ENCODE results near the gene NAV2. TPM values are rescaled to one million over a fixed set of nuclear protein-coding genes. Genes with fewer than 3 reads are reported as not detected.

The NAV2 gene
- polyA plus RNA-seq, 1 donor: 89.1 TPM

DNA sequence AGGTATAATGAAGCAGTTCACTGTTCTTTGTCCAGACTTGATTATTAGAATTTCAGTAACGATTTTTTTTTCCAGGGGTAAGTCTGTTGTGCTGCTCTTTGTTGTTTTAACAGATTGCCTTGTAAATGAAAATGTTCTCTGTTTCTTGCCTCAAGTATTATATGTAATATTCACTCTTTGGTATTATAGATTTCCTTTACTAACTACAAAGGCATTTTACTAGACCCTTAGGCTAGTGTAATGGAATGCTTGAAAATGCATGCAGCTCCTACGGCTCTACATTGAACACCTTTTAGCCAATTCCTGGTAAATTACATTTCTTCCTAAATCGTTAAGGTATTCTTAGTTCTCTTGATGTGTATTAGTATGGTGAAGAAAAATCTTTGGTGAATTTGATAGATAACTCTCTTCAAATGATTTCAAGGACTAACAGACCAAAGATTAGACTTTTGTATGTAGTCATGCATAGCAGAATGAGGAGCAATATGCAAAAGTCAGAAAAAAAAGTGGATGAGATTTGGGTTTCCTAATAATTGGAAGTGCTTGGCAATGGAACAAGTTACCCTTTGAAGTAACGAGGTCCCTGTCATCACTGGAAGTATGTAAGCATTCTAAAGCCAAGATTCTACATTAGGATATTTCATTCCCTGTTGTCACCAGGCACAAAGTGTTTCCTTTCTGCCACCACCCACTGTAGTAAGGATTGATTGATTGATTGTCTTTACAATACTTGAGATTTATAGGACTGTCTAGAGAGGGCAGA is 334.6 kb downstream of the NAV2 start:
- no peak for DNase-seq

DNA sequence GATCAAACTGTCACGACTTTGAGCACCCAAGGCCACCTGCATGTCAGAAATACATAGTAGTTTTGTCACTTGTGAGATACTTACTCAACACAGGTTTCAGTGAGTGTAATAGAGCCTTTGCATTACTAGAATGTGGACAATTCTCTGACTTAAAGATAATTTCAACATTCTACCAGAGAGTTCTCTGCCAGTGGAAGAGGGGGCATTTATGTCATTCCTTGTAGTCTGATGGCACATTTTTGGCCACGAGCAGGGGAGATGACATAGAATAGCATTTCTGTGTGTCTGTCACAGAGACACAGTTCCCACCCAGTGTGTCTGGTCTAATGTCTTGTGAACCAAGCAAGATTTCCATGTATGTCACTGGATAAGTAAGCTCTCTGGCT is 335.1 kb downstream of the NAV2 start:
- DNase-seq: no peak

DNA sequence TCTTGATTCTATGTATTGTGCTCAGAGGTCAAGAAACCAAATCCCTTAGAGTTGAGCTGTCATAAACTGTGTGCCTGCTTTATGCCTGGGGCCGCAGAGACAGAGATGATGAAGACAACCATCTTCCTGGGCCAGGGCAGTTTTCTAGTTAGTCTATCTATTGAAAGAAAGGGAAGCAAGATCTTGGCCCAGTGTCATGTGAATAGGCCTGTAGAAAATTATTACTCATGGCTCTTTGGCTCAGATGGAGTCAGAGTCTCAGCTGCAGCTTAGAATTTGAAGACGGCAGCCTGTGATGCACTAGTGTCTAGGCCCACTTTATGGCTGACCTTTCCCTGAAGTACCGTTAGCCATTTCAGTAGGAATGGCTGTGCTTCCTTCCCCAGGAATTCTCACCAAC is 335.6 kb downstream of the NAV2 start:
- DNase-seq: no peak

DNA sequence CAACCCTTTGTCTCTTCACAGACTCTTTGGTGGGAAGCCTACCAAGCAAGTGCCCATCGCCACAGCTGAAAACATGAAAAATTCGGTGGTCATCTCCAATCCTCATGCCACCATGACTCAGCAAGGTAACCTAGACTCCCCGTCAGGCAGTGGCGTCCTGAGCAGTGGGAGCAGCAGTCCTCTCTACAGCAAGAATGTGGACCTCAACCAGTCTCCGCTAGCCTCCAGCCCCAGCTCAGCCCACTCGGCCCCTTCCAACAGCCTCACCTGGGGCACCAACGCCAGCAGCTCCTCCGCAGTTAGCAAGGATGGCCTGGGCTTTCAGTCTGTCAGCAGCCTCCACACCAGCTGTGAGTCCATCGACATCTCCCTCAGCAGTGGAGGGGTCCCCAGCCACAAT is 336.1 kb downstream of the NAV2 start:
- DNase-seq: no peak

DNA sequence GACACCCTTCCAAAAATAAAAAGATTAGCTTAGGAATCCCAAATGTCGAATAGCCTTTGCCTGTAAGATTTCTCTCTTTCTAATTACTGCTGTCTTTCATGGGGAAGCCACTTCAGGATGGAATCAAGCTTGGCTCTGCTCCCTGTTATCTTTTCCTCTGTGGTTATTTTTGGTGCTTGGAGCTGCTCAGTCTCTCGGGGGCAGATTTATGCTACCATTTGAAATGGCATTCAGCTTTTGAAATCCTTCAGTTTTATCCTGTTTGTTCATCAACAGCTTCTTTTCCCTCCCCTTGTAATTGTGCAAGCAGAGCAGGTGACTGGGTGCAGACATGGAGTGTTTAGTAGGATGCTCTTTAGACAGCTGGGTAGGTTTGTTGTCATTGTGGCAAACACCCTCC is 336.6 kb downstream of the NAV2 start:
- DNase-seq: no peak

DNA sequence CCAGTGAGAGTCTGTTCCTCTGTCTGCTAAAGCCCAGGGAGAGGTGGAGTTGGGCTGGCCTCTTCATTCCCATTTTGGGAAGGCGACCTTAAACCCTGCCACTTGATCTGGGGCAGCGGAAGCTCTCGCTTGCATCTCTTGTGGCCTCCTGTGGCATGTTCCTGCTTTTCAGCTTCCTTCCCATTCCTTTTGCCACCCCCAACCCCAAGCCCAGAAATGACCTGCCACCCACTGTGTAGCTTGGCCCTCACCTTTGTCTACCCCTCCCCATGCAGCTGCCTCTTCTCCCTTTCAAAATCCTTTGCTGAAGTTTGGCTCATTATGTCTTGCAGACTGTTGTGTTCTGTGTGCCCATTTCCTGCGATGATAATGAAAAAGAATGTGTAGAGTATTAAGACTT is 337.4 kb downstream of the NAV2 start:
- no peak for DNase-seq

DNA sequence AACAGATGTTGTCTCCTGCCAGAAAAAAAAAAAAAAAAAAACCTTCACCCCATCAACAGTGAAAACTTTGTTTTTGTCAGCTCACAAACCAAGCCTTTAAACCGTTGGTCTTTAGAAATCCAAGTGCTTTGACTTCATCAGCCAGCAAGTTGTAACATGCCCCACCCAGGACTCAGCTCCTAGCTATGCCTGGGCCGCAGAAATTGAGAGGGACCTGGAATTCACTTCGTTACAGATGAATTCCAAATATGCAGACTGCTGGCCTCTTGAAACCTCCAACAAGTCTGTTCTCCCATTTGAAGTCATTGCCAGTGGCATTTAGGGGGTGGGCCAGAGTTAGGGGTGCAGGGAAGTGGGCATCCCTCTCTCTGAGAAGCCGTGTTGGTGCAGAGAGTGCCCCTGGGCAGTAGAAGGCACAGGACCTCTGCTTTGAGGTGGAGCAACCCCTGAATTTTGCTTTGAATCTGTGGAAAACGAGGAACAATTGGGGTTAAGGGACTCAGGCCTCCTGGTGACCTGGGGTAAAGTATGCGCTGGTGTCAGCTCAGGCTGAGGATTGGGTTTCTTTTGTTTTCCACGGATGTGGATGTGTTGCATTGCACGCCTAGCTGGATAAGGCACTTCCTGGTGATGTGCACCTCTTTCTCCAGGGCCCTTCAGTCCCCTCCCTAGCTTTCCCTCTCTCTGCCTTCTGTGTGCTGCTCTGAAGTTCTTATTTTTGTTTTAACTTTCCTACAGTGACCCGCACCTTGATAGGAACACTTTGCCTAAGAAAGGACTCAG is 338.1 kb downstream of the NAV2 start:
- no peak for DNase-seq

DNA sequence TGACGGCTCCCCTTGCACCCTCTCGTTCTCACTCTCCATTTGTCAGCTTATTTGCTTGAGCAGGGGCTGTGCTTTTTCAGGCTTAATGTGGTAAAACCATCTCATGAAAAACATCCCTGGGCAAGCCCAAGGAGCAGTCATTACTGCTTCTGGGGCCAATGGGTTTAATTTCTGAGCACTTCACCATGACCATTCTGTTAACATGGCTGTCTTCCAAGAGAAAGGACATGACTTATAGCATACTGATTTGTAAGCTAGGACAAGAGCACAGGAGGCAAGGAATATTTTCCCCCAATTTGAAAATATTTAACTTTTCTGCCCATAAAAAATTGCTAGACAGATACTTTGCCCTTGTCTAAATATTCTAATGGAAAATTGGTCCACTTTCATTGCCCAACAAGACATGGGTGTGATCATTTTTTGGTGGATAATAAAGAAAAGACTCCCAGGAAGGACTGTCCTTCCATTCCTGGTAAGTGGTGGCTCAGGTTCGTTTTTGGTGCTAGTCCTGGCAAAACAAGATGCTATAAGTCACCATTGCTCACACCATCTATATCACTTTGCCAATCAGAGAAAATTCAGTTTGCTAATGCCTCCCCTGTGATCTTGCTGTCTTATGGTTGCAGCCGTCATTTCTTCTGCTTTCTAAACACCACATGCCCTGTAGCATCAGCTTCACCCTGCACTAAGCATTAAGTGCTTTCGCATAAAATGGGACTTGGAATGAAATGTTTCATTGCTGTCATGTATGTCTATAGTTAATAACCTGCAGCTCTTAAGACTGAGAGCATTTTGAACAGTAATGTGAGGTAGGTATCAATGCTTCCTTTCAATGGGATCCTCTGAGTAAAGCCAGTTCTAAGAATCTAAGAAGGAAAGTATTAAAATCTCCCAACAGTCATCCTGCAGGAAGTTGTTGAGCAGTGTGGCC is 339.1 kb downstream of the NAV2 start:
- no peak for DNase-seq

DNA sequence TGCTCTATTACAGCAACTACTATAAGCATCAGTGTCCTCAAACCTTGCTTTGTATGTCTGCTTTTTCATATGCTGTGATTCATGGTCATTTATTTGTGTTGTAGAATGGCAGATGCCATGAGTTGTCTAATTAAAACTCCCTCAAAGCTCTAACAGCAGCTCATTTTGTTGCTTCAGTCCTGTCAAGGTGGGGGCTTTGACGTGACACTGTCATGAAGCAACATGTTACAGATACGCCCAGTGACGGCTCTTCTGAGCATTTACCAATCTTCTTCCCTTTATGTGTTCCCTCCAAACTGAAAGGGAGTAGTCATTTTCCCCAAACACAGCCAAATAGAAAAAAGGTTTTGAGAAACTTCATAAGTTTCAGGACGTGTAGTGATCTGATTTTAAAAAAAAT is 340.9 kb downstream of the NAV2 start:
- DNase-seq: no peak

DNA sequence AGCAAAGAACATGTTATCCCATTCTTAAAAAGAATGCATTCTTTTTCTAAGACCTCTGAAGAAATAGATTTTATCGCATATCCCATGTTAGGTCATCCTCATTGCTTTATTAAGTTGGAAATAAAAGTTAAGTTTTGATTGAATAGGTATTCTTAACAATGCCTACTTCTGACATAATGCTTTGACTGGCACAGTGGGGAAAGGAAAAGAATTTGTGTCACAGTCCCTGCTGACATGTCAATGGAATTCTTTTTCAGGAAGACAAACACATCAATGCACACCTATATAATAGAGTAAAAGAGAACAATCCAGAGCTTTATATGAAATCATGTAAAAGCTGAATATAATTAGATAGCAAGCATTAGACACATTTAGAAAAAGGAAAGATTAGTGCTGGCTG is 341.9 kb downstream of the NAV2 start:
- DNase-seq: no peak

DNA sequence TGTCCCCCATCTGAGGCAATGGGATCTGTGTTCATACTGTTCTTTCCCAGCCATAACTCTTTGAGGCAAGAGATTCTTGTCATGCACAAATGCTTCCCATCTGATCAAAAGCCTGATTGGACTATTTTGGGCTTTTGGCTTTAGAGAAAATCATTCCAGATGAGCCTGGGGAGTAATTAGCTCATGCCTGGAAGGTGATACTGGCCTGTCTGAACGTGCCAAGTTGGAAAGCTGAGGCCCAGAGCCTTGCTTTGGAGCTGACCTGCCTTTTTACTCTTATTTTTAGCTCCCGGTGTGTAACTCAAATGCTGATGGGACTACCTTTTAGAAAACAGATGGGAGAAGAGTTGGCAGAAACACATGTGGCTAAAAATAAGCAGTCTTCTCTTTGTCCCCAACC is 342.7 kb downstream of the NAV2 start:
- no peak for DNase-seq

DNA sequence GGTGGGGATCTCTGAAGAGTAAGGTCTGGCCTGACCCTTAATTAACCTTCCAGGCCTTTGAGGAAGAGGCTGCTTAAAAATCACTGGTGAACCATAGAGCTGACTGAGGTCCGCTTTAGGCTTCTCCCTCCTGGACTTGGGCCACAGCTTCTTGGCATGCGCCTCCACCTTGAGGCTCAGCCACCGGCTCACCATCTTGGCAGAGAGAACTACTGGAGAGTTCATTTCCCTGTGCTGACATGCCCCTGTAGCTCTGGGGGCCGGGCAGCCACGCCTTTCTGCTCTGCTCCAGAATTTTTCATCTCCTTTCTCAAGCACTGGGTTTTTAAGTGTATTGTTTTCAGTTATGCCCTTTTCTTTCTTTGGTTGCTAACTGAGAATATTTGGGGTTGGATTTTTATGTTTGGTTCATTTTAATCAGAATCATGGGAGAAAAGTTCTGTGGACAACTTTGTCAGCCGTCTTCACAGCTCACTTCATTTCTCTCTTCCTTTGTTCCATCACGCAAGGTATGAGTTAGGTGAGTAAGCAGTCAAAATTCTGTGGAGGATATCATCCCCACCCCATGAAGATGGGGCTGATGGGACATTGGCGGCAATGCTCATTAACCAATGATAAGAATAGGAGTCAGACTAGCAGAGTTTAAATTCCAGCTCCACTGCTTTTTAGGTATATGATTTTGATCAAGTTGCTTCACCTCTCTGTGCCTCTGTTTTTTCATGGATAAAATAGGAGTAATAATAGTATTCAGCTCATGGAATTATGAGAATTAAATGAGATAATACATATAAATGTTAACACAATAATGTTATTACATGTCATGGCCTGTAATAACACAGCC is 343.7 kb downstream of the NAV2 start:
- no peak for DNase-seq

DNA sequence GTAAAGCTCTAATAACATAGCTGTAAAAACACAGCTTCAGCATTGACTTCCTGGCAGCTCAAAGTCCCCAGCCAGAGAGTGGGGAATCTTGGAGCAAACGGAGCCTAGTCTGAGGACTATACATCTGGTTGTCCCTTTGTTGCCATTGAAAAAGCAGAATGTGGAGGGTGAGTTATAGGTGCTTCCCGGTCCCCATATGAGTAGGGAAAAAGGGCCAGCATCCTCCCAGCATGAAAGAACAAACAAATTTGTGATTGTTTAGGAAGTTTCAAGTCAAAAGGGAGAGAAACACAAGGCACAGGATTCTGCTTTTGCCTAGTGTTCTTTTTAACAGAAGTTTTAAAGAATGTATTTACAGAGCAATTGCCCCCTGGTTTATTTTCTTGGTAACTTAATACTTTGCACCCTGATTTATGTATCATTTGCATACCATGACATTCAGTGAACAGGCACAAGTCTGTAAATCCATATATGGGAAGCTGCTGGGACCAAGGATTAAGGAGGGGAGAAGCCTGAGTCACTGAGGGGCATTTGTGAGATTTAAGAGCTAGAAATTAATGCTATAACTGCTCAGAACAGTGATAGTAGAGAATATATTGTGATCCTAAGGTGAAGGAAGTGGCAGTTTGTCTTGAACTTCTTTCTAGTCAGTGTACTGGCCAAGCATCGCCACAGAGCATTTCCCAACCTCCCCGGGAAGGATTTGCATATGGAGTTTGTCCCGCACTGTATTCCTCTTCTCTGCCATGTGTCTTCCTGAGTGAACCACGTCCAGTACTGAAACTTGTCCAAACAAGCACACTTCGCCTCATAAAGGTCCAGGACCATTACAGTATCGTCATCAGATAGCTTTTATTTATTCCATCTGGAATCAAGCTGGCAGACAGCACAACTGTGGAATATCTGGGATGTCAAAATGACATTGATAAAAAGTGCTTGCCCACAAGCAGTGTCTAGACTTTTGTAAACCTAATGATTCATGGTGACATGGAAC is 344.6 kb downstream of the NAV2 start:
- no peak for DNase-seq

DNA sequence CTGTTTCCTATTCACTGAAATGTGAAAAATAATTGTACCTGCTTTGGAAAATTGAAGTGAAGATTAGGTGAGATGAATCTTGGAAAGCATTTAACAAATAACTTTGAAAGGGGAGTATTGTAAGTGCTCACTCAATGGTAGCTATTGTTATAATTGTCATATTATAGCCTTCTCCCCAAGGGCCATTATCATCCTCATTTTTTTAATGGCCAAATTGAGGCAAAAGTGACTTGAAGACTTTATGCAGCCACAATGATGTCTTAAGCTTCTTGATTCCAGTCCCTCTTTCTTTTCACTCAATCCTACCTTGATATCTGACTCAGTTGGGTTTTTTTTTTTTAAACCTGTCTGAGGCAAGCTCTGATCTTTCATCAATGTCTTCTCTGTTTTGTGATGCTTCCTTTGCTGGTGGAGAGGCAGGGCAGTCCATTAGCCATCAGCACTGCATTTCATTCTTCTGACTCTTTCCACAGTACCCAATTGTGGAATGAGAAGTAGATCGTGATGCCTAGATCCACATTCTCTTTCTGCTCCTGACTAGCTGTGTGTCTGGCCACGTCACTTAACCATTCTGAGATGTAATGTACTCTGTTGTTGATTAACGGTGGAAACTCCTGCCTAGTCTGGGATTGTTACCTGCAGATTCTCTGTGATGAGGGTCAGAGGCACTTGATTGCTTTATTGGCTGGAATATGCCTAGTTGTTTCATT is 346.3 kb downstream of the NAV2 start:
- no peak for DNase-seq

DNA sequence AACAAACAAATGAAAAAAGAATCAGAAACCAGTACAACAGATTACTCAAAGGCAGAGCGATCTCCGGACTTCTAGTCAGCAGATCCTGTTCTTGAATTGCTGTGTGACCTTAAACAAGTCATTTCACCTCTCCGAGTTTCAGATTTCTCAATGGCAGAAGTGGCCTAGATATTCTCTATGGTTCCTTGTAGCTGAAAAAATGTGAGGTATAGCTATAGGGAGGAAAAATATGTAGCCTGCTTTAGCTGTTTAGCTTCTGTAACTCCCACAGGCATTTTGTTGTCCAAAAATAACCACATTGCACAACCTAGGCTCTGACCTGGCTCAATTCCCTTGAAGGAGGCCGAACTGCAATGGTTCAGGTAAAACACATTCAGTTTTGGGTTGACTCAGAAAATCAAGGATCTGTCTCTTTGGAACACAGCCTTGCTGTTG is 347.0 kb downstream of the NAV2 start:
- no peak for DNase-seq

DNA sequence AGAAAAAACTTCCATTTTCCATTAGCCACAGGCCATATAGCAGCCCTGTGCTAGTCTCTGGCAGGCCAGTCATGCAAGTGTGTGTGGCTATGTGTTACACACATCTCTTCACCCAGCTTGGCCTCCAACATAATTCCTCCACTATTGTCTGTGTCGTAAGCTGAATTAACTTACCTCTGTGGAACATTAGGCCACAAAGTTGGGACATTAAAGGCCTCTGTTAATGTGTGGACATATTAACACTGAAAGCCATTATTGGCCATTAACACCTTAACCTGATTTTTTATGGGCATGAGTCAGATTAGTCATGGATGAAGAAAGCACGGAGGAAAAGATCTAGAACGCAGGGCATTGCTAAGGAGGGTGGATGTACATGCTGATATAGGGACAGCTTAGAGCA is 347.5 kb downstream of the NAV2 start:
- DNase-seq: no peak

DNA sequence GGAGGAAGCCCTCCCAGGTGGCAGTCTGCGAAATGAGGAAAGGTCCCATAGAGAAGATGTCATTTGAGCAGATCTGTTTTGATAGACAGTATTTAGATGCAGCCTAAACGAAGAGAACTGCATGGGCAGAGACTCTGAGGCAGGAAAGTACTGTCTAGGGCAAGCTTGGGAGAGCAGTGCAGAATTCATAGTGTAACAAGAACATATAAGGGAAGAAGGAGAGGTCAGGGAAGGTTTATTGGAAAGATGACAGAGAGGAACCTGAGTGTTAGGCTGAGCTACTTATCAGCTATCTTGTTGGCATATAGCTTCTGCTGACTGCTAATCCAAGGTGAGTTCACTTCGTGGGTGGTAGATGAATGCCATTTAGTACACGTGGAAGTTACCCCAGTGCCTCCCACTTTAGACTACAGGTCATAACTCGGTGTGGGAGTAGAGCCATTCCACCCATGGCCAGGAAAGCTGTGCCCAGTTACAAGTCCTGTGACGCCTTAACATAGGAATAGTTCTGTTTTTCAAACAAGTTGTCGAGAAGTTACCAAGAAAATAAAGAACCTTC is 348.1 kb downstream of the NAV2 start:
- DNase-seq: no peak

DNA sequence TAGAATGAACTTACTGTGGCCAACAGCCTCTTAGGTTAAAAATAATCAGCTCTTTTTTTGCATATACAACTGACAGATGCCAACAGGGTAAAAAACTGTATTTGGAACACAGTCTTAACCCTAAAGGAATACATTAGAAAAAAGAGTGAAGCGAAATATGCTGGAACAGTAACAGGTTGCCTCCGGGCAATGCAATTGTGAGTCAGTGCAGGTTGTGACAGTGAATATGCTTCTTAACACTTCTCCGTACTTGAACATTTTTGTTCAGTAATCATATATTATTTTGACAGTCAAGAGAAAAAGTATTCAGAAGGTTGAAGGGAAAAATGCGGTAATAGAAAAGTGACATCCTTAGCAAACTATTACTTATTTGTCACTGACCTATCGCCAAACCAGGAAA is 349.1 kb downstream of the NAV2 start:
- DNase-seq: no peak

DNA sequence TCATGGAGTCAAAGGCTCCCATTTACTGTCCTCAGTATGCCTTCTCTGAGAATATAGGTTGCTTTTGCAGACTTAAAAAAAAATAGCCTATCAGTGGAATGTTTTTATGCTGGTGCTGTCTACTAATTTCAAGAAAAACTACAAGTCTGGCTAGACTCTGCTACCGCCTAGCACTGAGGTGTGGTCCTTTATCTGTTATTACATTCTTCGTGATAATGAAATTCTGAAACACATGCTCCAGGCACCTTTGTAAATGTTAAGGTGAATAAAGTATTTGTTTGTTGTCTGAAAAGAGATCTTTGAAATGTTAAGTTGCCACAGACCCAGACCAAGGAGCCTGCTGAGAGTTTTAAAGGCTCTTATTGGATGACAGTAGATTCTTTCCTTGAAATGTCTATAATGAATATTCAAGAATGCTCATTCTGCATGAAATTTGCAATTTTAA is 352.3 kb downstream of the NAV2 start:
- DNase-seq: no peak

DNA sequence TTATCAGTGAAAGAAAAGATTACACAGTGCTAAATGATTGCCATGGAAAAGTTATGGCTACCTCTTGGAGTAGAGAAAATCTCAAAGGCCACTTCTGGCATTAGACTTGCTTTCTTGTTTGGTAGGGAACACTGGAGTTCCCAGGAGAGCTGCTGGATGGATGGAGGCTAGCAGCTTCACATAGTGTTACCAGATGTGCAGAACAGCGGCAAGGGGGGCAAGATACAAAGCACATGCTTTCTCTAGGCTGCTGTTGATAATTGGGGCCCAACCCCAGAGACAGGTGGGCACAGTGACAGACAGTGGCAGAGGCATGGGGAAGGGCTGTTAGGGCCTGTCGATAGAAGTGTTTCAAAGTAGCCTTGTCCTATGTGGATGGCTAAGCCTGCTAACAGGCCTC is 352.8 kb downstream of the NAV2 start:
- DNase-seq: no peak
